Astrocyte of the cerebellum (primary cell): ENCODE measurements around the gene LRRFIP1.

ENCODE experiments used
- DNase-seq: peaks from one replicate; pipeline ENCODE4 v3.0.0-alpha.2; 2011; ENCODE audit warnings: low read depth
- H3K4me3 ChIP-seq: 2 replicates; pipeline ENCODE4 v1.5.1; 2011; ENCODE audit warnings: mild to moderate bottlenecking, low read depth, low read length, moderate library complexity
- CTCF ChIP-seq: IDR thresholded peaks from 2 replicates; pipeline ENCODE4 v1.5.1; 2012; ENCODE audit warnings: low read length, low read depth, moderate library complexity, mild to moderate bottlenecking; ENCODE audit errors: missing control alignments
- in situ Hi-C: cut with HindIII; loops from 2 replicates; pipeline ENCODE4 v1.10.0; 2017; ENCODE audit warnings: low sequenced_read_pairs

The LRRFIP1 gene

GRCh38 chr2:237625216-237625705, 2.1 kb upstream of the LRRFIP1 start:
- no peak for TF ChIP-seq CTCF
- no peak overlapping the region for H3K4me3 ChIP-seq
- in situ Hi-C loops = no loop called here
- DNase-seq = no peak

- in situ Hi-C loops = no loop called here
- TF ChIP-seq CTCF = no peak
- no peak for DNase-seq
- no peak overlapping the region for H3K4me3 ChIP-seq
These were observed 1.6 kb upstream of the LRRFIP1 start for GRCh38 chr2:237625777-237626176.

- DNase-seq = no peak
- in situ Hi-C loops = no loop called here
- H3K4me3 ChIP-seq = peak overlapping the region; percentile 55
- no peak for TF ChIP-seq CTCF
These were observed 460 bp upstream of the LRRFIP1 start for GRCh38 chr2:237626813-237627440.

- no peak for DNase-seq
- in situ Hi-C loops = no loop called here
- TF ChIP-seq CTCF = no peak
- H3K4me3 ChIP-seq = peak overlapping the region; percentile 55
These were observed 1.1 kb downstream of the LRRFIP1 start for GRCh38 chr2:237628247-237629187.

GRCh38 chr2:237629188-237629534, 1.8 kb downstream of the LRRFIP1 start:
- in situ Hi-C loops = no loop called here
- DNase-seq = no peak
- no peak overlapping the region for H3K4me3 ChIP-seq
- TF ChIP-seq CTCF = no peak

GRCh38 chr2:237629739-237630138, 2.4 kb downstream of the LRRFIP1 start:
- no peak overlapping the region for H3K4me3 ChIP-seq
- in situ Hi-C loops = no loop called here
- no peak for DNase-seq
- TF ChIP-seq CTCF = no peak
